Lung microvascular endothelial cell (primary cell): ENCODE results near the gene CDC42. TPM values are rescaled to one million over a fixed set of nuclear protein-coding genes. Genes with fewer than 3 reads are reported as not detected.
"Not testable (repeated sequence)": the region's sequence is repeated elsewhere in the genome, so short reads cannot be mapped to it uniquely, and the experiment has no call there.

Experiments used
- DNase-seq, 2 donors: peaks; one replicate each; pipeline versions ENCODE4 v3.0.0 to v3.0.0-alpha.2; 2010; ENCODE audit warnings: low read depth in 2 of 2
- total RNA-seq: library from RNA; depleted of rRNA; stranded (reverse); fragments of >200 nt; gene quantifications from 2 replicates; pipeline ENCODE4 v1.2.1, GENCODE V29; 2014

Gene CDC42
- 227 and 372 TPM in 2 replicates for total RNA-seq

GRCh38 chr1:22052115-22053016 lies at the start of gene CDC42:
Gene CDC42 (plus strand): TSS chr1:22052709. CDS start chr1:22078479, 25,770 bp downstream.
- DNase-seq = peak; percentile 97 to 98

- not testable (repeated sequence) for DNase-seq
Observed at GRCh38 chr1:22002875-22003274, 49.6 kb upstream of the CDC42 start.

- not testable (repeated sequence) for DNase-seq
Observed at GRCh38 chr1:22003959-22004358, 48.5 kb upstream of the CDC42 start.

- peak; percentile 66 to 69 for DNase-seq
Observed at GRCh38 chr1:22005261-22006149, 47.0 kb upstream of the CDC42 start.

- DNase-seq = not testable (repeated sequence)
Observed at GRCh38 chr1:22006736-22007135, 45.8 kb upstream of the CDC42 start.

GRCh38 chr1:22007262-22007661 lies 45.2 kb upstream of the CDC42 start:
- not testable (repeated sequence) for DNase-seq

- not testable (repeated sequence) for DNase-seq
Observed at GRCh38 chr1:22009566-22009965, 42.9 kb upstream of the CDC42 start.

GRCh38 chr1:22012752-22013151 lies 39.8 kb upstream of the CDC42 start:
- not testable (repeated sequence) for DNase-seq

GRCh38 chr1:22014575-22015206 lies 37.8 kb upstream of the CDC42 start:
- DNase-seq = not testable (repeated sequence)

- DNase-seq = peak; percentile 57 to 94
Observed at GRCh38 chr1:22018583-22019559, 33.6 kb upstream of the CDC42 start.

- DNase-seq = no peak
Observed at GRCh38 chr1:22021061-22021460, 31.4 kb upstream of the CDC42 start.

- DNase-seq = peak; percentile 78 to 88
Observed at GRCh38 chr1:22024485-22025367, 27.8 kb upstream of the CDC42 start.

- DNase-seq = peak; percentile 94
Observed at GRCh38 chr1:22025368-22026155, 26.9 kb upstream of the CDC42 start.

GRCh38 chr1:22026924-22027289 lies 25.6 kb upstream of the CDC42 start:
- no peak for DNase-seq

GRCh38 chr1:22030057-22030456 lies 22.5 kb upstream of the CDC42 start:
- no peak for DNase-seq

GRCh38 chr1:22030473-22030872 lies 22.0 kb upstream of the CDC42 start:
- DNase-seq = no peak

- peak in 1 of 2 donors; percentile 22 for DNase-seq
Observed at GRCh38 chr1:22031214-22031962, 21.1 kb upstream of the CDC42 start.

GRCh38 chr1:22034834-22035233 lies 17.7 kb upstream of the CDC42 start:
- not testable (repeated sequence) for DNase-seq
